Measurements from ENCODE around the gene ROR2.

The ROR2 gene

DNA sequence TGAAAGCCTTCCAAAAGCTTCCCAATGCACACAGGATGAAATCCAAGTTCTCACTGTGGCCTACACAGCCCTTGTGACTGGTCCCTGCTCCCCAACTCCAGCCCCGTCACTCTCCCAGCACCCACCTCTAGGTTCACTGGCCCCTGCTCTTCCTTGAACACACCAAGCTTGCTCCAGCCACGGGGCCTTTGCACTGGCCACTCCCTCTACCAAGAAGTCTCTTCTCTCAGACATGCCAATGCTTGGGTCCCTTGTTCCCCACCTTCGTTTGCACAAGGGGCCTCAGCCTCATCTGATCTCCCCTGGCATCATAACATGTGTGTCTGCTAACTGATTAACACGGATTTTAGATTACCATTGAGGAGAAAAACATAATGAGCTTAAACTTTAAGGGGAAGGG lies 56.0 kb downstream of the ROR2 start:
- Histone ChIP-seq H3K36me3 (ENCODE audit: control insufficient read depth, insufficient read depth, low read length) (no peaks in the 10 kb centered on the region), H3K4me1 (ENCODE audit: control insufficient read depth, insufficient read depth, low read length) (peaks cover 25% of the 10 kb centered on the region), H3K4me3 (ENCODE audit: low read length) (no peak overlapping the region), H3K27me3 (ENCODE audit: control insufficient read depth, insufficient read depth, low read length) (peaks cover 12% of the 10 kb centered on the region), H3K9ac (ENCODE audit: low read length) (no peak overlapping the region), H3K9me3 (ENCODE audit: control insufficient read depth, low read length) (no peaks in the 10 kb centered on the region)

GRCh38 chr9:91891915-91892314 lies 58.1 kb downstream of the ROR2 start:
- H3K4me1 ChIP-seq (ENCODE audit: control insufficient read depth, insufficient read depth, low read length), result peaks cover 9% of the 10 kb centered on the region
- no peaks in the 10 kb centered on the region for H3K9me3 ChIP-seq (ENCODE audit: control insufficient read depth, low read length)
- no peaks in the 10 kb centered on the region for H3K27me3 ChIP-seq (ENCODE audit: control insufficient read depth, insufficient read depth, low read length)
- H3K36me3 ChIP-seq (ENCODE audit: control insufficient read depth, insufficient read depth, low read length), result no peaks in the 10 kb centered on the region
- no peak overlapping the region for H3K9ac ChIP-seq (ENCODE audit: low read length)
- H3K4me3 ChIP-seq (ENCODE audit: low read length), result no peak overlapping the region

DNA sequence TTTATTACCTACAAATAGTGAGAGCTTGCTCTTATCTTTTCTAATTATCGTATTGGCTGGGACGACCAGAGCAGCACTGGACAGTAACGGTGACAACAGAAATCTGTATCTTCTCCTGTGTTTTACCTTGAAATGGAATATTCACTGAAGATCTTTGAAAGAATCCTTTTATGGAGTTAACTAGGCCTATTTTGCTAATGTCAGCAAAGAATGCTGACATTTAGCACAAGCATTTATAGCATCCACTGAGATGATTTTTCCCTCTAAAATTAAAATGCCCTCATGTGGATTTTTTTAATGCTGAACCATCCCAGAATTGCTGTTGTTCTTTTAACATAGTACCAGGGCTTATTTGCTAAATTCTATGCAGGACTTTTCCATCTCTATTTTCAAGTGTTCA lies 59.4 kb downstream of the ROR2 start:
- Histone ChIP-seq H3K4me3 (ENCODE audit: low read length) (no peak overlapping the region), H3K27me3 (ENCODE audit: control insufficient read depth, insufficient read depth, low read length) (no peaks in the 10 kb centered on the region), H3K9me3 (ENCODE audit: control insufficient read depth, low read length) (no peaks in the 10 kb centered on the region), H3K4me1 (ENCODE audit: control insufficient read depth, insufficient read depth, low read length) (no peaks in the 10 kb centered on the region), H3K36me3 (ENCODE audit: control insufficient read depth, insufficient read depth, low read length) (no peaks in the 10 kb centered on the region), H3K9ac (ENCODE audit: low read length) (no peak overlapping the region)

DNA sequence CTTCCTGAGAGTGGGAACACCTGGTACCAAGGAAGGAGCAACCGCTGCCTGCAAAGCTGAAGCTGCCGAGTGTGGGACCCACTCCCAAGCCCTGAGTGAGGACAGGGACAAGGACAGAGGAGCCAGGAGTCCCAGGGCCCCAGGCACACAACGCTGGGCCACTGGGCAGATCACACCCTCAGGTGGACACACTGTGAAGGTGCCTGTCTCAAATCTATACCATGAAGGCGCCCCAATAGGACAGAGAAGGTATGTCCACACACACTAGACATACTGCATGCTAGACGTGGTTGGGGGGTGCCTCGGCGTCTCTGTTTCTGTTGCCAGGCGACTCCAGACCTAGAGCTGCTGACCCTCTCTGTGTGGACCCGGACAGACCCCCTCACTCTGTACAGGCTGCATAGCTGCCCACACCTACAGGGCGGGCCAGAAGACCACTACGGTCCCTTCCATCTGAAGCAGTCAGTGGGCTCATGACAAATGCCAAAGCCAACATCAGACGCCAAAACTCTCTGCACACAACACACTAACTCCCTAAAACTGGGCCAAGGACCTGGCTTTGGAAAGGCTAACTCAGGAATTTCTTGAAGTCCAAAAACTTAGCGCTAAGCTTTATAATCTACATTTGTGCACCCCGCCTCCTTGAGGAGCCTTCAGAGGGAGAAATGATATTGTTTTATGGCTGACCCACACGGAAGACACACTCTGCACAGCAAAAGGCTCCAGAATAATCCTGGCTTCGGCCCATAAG lies 60.7 kb downstream of the ROR2 start:
- Histone ChIP-seq H3K4me3 (ENCODE audit: low read length) (no peak overlapping the region), H3K27me3 (ENCODE audit: control insufficient read depth, insufficient read depth, low read length) (no peaks in the 10 kb centered on the region), H3K9ac (ENCODE audit: low read length) (no peak overlapping the region), H3K9me3 (ENCODE audit: control insufficient read depth, low read length) (no peaks in the 10 kb centered on the region), H3K36me3 (ENCODE audit: control insufficient read depth, insufficient read depth, low read length) (no peaks in the 10 kb centered on the region), H3K4me1 (ENCODE audit: control insufficient read depth, insufficient read depth, low read length) (no peaks in the 10 kb centered on the region)

DNA sequence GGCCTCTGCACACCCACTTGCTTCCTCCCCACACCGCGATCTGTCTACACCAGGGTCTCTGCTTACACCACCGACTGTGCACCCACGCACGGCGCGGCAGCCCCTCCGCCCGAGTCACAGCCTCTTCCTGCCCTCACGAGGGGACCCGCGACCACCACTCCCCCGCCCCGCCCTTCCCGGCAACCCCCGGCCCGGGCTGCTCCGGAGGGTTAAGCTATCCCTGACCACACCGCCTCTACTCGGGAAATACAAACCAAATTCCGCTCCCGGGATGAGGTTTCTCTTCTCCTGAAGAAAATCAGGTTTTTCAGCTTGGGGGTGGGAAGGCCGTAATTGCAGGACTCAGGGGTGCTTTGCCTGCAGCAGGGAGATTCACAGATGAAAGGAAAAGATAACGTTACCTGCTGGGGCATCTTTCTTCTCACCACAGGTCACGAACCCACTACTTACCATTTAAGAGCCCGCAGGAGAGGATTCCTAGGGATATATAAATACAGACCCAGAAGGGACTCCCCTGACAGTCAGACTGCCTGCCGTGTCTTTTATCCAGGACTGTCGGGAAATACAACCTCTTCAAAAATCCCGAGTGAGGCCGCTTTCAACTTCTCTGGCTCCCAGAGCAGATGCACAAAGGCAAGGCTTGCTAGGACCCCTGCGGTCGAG lies 63.5 kb downstream of the ROR2 start:
- Histone ChIP-seq H3K36me3 (ENCODE audit: control insufficient read depth, insufficient read depth, low read length) (no peaks in the 10 kb centered on the region), H3K27me3 (ENCODE audit: control insufficient read depth, insufficient read depth, low read length) (no peaks in the 10 kb centered on the region), H3K4me3 (ENCODE audit: low read length) (no peak overlapping the region), H3K9ac (ENCODE audit: low read length) (no peak overlapping the region), H3K9me3 (ENCODE audit: control insufficient read depth, low read length) (no peaks in the 10 kb centered on the region), H3K4me1 (ENCODE audit: control insufficient read depth, insufficient read depth, low read length) (no peaks in the 10 kb centered on the region)

DNA sequence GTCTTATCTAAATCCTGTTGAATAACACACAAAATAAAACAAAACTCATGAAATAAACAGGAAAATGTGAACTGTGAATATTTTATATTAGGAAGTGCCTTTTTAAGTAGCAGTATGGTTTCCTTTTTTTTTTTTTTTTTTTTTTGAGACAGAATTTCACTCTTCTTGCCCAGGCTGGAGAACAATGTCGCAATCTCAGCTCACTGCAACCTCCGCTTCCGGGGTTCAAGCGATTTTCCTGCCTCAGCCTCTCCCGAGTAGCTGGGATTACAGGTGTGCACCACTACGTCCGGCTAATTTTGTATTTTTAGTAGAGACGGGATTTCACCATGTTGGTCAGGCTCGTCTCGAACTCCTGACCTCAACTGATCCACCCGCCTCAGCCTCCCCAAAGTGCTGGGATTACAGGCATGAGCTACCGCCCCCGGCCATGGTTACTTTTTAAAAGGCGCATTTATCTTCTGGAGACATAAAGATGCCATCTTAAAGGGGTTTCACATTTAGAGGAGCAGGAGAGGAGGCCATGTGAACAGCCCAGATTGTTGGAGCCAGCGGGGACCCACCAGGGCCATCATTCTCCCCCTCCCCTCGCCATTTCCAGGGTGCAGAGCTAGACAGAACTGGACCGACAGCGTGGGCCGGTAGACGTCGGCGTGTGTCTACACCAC lies 64.1 kb downstream of the ROR2 start:
- no peak overlapping the region for H3K9ac ChIP-seq (ENCODE audit: low read length)
- H3K9me3 ChIP-seq (ENCODE audit: control insufficient read depth, low read length), result no peaks in the 10 kb centered on the region
- no peaks in the 10 kb centered on the region for H3K36me3 ChIP-seq (ENCODE audit: control insufficient read depth, insufficient read depth, low read length)
- H3K4me1 ChIP-seq (ENCODE audit: control insufficient read depth, insufficient read depth, low read length), result no peaks in the 10 kb centered on the region
- H3K4me3 ChIP-seq (ENCODE audit: low read length), result no peak overlapping the region
- no peaks in the 10 kb centered on the region for H3K27me3 ChIP-seq (ENCODE audit: control insufficient read depth, insufficient read depth, low read length)

DNA sequence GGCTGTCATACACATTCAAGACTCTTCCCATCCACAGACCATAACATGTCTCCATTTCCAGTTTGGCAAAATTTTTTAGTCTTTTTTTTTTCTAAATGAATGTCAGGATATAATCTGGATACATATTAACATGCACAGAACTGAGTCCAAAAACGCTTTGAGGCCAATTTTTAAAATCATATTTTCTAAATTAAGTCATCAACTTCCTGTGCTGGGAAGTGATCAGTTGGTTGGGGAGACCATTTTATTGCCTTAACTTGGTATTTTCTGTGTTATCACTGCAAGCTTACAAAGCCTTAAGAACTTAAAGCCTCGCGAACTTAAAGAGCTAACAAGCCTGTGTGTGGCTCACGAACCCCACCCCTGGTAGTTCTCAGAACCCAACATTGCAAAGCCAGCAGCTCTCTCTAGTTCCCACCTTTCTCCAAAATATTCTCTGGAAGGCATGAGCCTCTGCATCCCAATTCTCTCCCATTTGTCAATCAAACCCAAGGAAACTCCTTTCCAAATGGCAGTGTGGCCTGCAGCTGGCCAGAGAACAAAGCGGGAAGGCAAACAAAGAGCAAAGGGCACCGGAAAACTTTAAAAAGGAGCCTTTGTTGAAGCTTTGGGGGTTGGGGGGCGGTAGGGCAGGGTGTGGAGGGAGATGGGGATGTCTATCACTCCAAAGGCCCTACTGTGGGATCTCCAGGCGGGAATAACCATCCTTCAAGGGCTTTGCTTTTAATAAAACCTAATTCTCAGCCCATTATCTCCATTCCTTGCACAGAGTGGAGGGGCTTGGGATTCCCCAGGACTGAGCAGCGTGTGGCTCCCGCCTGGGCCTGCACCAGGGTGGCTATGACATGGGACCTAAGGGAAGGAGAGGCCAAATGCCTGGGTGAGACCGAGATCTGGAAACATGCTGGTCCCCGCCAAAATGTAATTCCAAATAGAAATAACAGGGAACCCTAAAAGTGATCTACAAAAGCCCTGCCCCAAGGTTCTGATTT lies 65.0 kb downstream of the ROR2 start:
- Histone ChIP-seq H3K36me3 (ENCODE audit: control insufficient read depth, insufficient read depth, low read length) (no peaks in the 10 kb centered on the region), H3K4me1 (ENCODE audit: control insufficient read depth, insufficient read depth, low read length) (no peaks in the 10 kb centered on the region), H3K4me3 (ENCODE audit: low read length) (no peak overlapping the region)

GRCh38 chr9:91884153-91884552 lies 65.9 kb downstream of the ROR2 start:
- Histone ChIP-seq H3K4me3 (ENCODE audit: low read length) (no peak overlapping the region), H3K4me1 (ENCODE audit: control insufficient read depth, insufficient read depth, low read length) (no peaks in the 10 kb centered on the region), H3K27me3 (ENCODE audit: control insufficient read depth, insufficient read depth, low read length) (no peaks in the 10 kb centered on the region), H3K9ac (ENCODE audit: low read length) (no peak overlapping the region), H3K9me3 (ENCODE audit: control insufficient read depth, low read length) (no peaks in the 10 kb centered on the region), H3K36me3 (ENCODE audit: control insufficient read depth, insufficient read depth, low read length) (no peaks in the 10 kb centered on the region)

More for the DNA sequence above, 65.0 kb downstream of the ROR2 start:
- Histone ChIP-seq H3K9me3 (ENCODE audit: control insufficient read depth, low read length) (no peaks in the 10 kb centered on the region), H3K27me3 (ENCODE audit: control insufficient read depth, insufficient read depth, low read length) (no peaks in the 10 kb centered on the region), H3K9ac (ENCODE audit: low read length) (no peak overlapping the region)

DNA sequence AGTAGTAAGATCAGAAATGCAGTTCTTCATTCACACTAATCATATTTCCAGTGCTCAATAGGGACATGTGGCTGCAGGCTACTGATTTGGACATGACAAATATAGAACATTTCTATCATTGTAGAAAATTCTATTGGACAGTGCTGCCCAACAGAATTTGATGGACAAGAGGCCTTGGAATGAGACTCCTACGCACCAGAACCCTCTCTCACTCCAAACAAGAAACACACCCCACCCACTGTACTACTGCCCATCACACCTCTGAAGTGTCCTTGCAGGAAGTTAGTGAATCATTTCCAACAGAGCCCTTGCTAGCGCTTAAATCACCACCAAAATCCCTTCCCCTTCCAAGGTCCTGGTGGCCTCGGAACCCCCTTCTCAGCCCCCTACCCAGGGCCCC lies 66.5 kb downstream of the ROR2 start:
- H3K4me3 ChIP-seq (ENCODE audit: low read length), result no peak overlapping the region
- H3K9ac ChIP-seq (ENCODE audit: low read length), result no peak overlapping the region
- H3K36me3 ChIP-seq (ENCODE audit: control insufficient read depth, insufficient read depth, low read length), result no peaks in the 10 kb centered on the region
- no peaks in the 10 kb centered on the region for H3K9me3 ChIP-seq (ENCODE audit: control insufficient read depth, low read length)
- H3K27me3 ChIP-seq (ENCODE audit: control insufficient read depth, insufficient read depth, low read length), result no peaks in the 10 kb centered on the region
- H3K4me1 ChIP-seq (ENCODE audit: control insufficient read depth, insufficient read depth, low read length), result no peaks in the 10 kb centered on the region

GRCh38 chr9:91882627-91883026 lies 67.4 kb downstream of the ROR2 start:
- no peaks in the 10 kb centered on the region for H3K4me1 ChIP-seq (ENCODE audit: control insufficient read depth, insufficient read depth, low read length)
- no peak overlapping the region for H3K4me3 ChIP-seq (ENCODE audit: low read length)
- no peaks in the 10 kb centered on the region for H3K9me3 ChIP-seq (ENCODE audit: control insufficient read depth, low read length)
- H3K9ac ChIP-seq (ENCODE audit: low read length), result no peak overlapping the region
- H3K27me3 ChIP-seq (ENCODE audit: control insufficient read depth, insufficient read depth, low read length), result no peaks in the 10 kb centered on the region
- no peaks in the 10 kb centered on the region for H3K36me3 ChIP-seq (ENCODE audit: control insufficient read depth, insufficient read depth, low read length)

- H3K9ac ChIP-seq (ENCODE audit: low read length), result no peak overlapping the region
- no peaks in the 10 kb centered on the region for H3K36me3 ChIP-seq (ENCODE audit: control insufficient read depth, insufficient read depth, low read length)
- H3K4me3 ChIP-seq (ENCODE audit: low read length), result no peak overlapping the region
- no peaks in the 10 kb centered on the region for H3K27me3 ChIP-seq (ENCODE audit: control insufficient read depth, insufficient read depth, low read length)
- no peaks in the 10 kb centered on the region for H3K4me1 ChIP-seq (ENCODE audit: control insufficient read depth, insufficient read depth, low read length)
- no peaks in the 10 kb centered on the region for H3K9me3 ChIP-seq (ENCODE audit: control insufficient read depth, low read length)
Observed at GRCh38 chr9:91880378-91880972, 69.6 kb downstream of the ROR2 start.
